Loucy (cell line): Measurements from ENCODE around the gene PLA2G4D.

ENCODE experiments used
- CTCF ChIP-seq: fragments of 200-600 bp; sonication (generic); conservative IDR thresholded peaks from 2 replicates; pipeline ENCODE4 v1.5.1; 2014; ENCODE audit warnings: mild to moderate bottlenecking, antibody characterized with exemption, low read length
- EZH2phosphoT487 ChIP-seq: fragments of 200-600 bp; IDR thresholded peaks from 2 replicates; pipeline ENCODE4 v1.6.1; 2018; ENCODE audit warnings: antibody characterized with exemption, mild to moderate bottlenecking, moderate library complexity, borderline replicate concordance

GRCh38 chr15:42143356-42143755 is 49.0 kb upstream of the PLA2G4D start:
- TF ChIP-seq CTCF (no peak), EZH2phosphoT487 (no peak)
